Measurements from ENCODE around the gene ACTL6A. TPM values are rescaled to one million over a fixed set of nuclear protein-coding genes. Genes with fewer than 3 reads are reported as not detected.

The ACTL6A gene
- total RNA-seq, 6 experiments from 2014 or later, result 39.6 to 64.6 (median 59.4) TPM

DNA sequence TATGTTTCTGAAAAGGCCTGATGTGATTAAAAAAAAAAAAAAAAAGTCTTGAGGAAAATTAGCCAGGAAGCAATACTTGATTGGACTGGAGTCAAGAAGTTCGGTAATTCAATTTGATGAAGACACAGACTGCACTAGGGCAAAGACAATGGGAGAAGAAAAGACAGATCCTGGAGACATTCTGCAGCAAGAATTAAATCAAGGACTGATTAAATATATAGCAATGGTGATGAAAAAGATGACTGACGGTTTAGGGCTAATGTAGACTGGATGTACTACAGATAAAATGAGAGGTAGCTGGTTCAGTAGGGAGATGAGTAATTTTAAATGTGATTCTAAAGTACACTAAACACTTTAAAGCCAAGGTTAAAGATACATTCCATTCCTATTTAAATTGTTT, 27.9 kb downstream of the ACTL6A start:
- Mint-ChIP-seq H3K36me3 (ENCODE audit: low read depth) (peaks cover 24% of the 10 kb centered on the region), H3K4me1 (ENCODE audit: low read depth) (peaks cover 14% of the 10 kb centered on the region), H3K27me3 (ENCODE audit: insufficient read depth) (no peaks in the 10 kb centered on the region), H3K27ac (peak overlapping the region; percentile 62; the same call in 1 of the 2 replicates), H3K9me3 (no peaks in the 10 kb centered on the region), H3K4me3 (no peak overlapping the region)
- TF ChIP-seq, protein P1, sequence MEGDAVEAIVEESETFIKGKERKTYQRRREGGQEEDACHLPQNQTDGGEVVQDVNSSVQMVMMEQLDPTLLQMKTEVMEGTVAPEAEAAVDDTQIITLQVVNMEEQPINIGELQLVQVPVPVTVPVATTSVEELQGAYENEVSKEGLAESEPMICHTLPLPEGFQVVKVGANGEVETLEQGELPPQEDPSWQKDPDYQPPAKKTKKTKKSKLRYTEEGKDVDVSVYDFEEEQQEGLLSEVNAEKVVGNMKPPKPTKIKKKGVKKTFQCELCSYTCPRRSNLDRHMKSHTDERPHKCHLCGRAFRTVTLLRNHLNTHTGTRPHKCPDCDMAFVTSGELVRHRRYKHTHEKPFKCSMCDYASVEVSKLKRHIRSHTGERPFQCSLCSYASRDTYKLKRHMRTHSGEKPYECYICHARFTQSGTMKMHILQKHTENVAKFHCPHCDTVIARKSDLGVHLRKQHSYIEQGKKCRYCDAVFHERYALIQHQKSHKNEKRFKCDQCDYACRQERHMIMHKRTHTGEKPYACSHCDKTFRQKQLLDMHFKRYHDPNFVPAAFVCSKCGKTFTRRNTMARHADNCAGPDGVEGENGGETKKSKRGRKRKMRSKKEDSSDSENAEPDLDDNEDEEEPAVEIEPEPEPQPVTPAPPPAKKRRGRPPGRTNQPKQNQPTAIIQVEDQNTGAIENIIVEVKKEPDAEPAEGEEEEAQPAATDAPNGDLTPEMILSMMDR (IDR thresholded peaks at IDR 0.05), result no peak
- no peak for DNase-seq

DNA sequence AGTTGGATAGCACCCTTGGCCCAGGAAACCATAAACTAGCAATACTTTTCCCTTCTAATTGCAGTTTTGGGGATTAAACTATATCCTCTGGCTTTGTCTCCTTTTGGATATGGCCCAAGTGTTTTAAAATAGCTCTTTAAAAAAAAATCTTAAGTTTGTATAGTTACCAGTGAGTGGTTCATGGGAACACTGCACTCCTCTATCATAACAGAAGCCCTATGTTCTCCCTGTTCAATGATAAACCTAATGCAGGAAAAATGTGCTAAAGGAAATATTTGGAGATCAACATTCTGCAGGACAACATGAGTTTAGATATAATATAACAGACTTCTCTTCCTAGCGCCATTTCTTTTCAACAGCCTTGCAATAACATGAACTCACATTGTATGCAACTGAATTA, 28.6 kb downstream of the ACTL6A start:
- H3K27me3 Mint-ChIP-seq (ENCODE audit: insufficient read depth), result no peaks in the 10 kb centered on the region
- peak overlapping the region; percentile 62 for H3K27ac Mint-ChIP-seq
- TF ChIP-seq, protein P1 (IDR thresholded peaks at IDR 0.05), result no peak
- DNase-seq, result no peak
- peaks cover 14% of the 10 kb centered on the region for H3K4me1 Mint-ChIP-seq (ENCODE audit: low read depth)
- H3K9me3 Mint-ChIP-seq, result no peaks in the 10 kb centered on the region
- H3K4me3 Mint-ChIP-seq, result no peak overlapping the region
- peaks cover 26% of the 10 kb centered on the region for H3K36me3 Mint-ChIP-seq (ENCODE audit: low read depth)

DNA sequence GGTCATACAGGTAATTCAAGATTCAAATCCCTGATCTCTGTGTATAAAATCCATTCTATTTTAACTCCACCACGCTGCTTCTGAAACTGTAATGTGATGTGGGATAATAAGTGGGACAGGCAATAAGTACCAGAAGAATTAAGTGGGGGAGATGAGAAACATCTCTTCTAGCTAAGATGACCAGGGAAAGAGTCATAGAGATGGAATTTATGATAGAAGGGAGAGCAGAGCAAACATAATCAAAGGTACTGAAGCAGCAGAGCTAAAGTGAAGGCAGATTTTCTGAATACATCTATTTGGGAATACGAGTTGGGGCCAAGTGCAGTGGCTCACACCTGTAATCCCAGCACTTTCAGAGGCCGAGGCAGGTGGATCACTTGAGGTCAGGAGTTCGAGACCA, 36.8 kb downstream of the ACTL6A start:
- H3K27me3 Mint-ChIP-seq (ENCODE audit: insufficient read depth), result no peaks in the 10 kb centered on the region
- H3K27ac Mint-ChIP-seq, result peak overlapping the region; percentile 12; the same call in 1 of the 2 replicates
- H3K36me3 Mint-ChIP-seq (ENCODE audit: low read depth), result peaks cover 24% of the 10 kb centered on the region
- H3K4me3 Mint-ChIP-seq, result peak overlapping the region; percentile 22
- no peaks in the 10 kb centered on the region for H3K9me3 Mint-ChIP-seq
- H3K4me1 Mint-ChIP-seq (ENCODE audit: low read depth), result peaks cover 32% of the 10 kb centered on the region
- peak; percentile 56 for DNase-seq
- TF ChIP-seq, protein P1 (IDR thresholded peaks at IDR 0.05), result no peak

DNA sequence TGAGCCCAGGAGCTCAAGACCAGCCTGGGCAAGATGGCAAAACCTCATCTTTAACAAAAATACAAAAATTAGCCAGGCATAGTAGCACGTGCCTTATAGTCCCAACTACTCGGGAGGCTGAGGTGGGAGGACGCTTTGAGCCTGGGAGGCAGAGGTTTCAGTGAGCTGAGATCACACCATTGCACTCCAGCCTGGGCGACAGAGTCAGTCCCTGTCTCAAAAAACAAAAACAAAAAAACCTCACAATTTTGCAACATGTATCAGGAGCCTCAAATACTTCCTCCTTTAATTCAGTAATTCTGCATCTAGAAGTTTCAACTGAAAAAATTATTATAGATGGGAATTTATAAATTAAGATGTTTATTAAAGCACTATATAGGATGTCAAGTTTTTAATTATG, 40.6 kb downstream of the ACTL6A start:
- no peak for DNase-seq
- peaks cover 52% of the 10 kb centered on the region for H3K4me1 Mint-ChIP-seq (ENCODE audit: low read depth)
- peak overlapping the region; percentile 98 for H3K27ac Mint-ChIP-seq
- H3K4me3 Mint-ChIP-seq, result peak overlapping the region; percentile 98
- TF ChIP-seq, protein P1 (IDR thresholded peaks at IDR 0.05), result no peak
- no peaks in the 10 kb centered on the region for H3K9me3 Mint-ChIP-seq
- peaks cover 31% of the 10 kb centered on the region for H3K36me3 Mint-ChIP-seq (ENCODE audit: low read depth)
- H3K27me3 Mint-ChIP-seq (ENCODE audit: insufficient read depth), result peaks cover 6% of the 10 kb centered on the region; the same call in 1 of the 2 replicates

DNA sequence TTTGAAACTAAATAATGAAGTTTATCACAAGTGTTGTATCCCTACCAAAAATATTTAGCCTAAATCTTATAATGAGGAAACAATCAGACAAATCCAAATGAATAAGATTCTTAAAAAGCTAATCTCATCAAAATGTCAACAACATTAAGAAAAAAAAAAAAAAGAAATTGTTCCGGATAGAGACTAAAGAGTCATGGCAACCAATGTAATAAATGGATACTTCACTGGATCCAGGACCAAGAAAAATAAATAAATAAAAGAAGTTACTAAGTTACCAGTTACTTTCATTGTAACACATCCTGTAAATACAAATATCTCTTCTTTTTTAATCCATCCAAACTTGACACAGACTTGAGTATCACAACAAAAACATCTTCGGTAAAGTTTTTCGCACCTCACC, 41.1 kb downstream of the ACTL6A start:
- Mint-ChIP-seq H3K27ac (peak overlapping the region; percentile 98), H3K4me3 (peak overlapping the region; percentile 98), H3K27me3 (ENCODE audit: insufficient read depth) (peaks cover 6% of the 10 kb centered on the region; the same call in 1 of the 2 replicates), H3K9me3 (no peaks in the 10 kb centered on the region), H3K4me1 (ENCODE audit: low read depth) (peaks cover 52% of the 10 kb centered on the region), H3K36me3 (ENCODE audit: low read depth) (peaks cover 31% of the 10 kb centered on the region)
- TF ChIP-seq, protein P1 (IDR thresholded peaks at IDR 0.05), result no peak
- DNase-seq, result no peak
